B cell (primary cell): Measurements from ENCODE around the gene EML2. TPM values are rescaled to one million over a fixed set of nuclear protein-coding genes. Genes with fewer than 3 reads are reported as not detected.
"Not testable (repeated sequence)": the region's sequence is repeated elsewhere in the genome, so short reads cannot be mapped to it uniquely, and the experiment has no call there.

ENCODE experiments used
- ATAC-seq: fragments of 200-7000 bp; cut with Tn5 transposase; one replicate; pipeline ENCODE4 v1.10.0; 2021; ENCODE audit warnings: low read depth, mild to moderate bottlenecking, moderate number of reproducible peaks, moderate library complexity
- CTCF ChIA-PET: fragments of 350-600 bp; sonication (Branson Sonifier 250); formaldehyde crosslinking; loops from one replicate; lab custom pipeline; 2021; ENCODE audit warnings: antibody characterized with exemption, inconsistent platforms; lab: Charles Lee
- POLR2A ChIA-PET: fragments of 350-600 bp; sonication (Branson Sonifier 250); formaldehyde crosslinking; loops from one replicate; lab custom pipeline; 2021; ENCODE audit warnings: antibody characterized with exemption; lab: Charles Lee
- DNase-seq: peaks from one replicate; pipeline ENCODE4 v3.0.0; 2013
- H2AFZ ChIP-seq: 2 replicates; pipeline ENCODE4 v1.6.1; 2012; ENCODE audit warnings: mild to moderate bottlenecking, low read depth, low read length; ENCODE audit not compliant: insufficient read depth, poor library complexity, severe bottlenecking
- H3K27ac ChIP-seq, 2 donors: 1 replicate in 1 of 2; 2 replicates in 1 of 2; pipeline ENCODE4 v1.5.1; 2012 to 2013; ENCODE audit warnings: low read length in 2 of 2, mild to moderate bottlenecking in 2 of 2, moderate library complexity in 1 of 2
- H3K27me3 ChIP-seq, 4 experiments: fragments of 200-600 bp in 1 of 4; sonication (generic) in 1 of 4; replicated peaks in 1 of 4; 1 replicate in 2 of 4; 2 replicates in 2 of 4; pipeline versions ENCODE4 v1.6.1 to v1.7.0; 2013 to 2016; ENCODE audit warnings: low read length in 3 of 4, mild to moderate bottlenecking in 2 of 4, mixed read lengths in 1 of 4, moderate library complexity in 1 of 4; ENCODE audit not compliant: insufficient read depth in 4 of 4, control insufficient read depth in 3 of 4; ENCODE audit errors: control extremely low read depth in 1 of 4
- H3K36me3 ChIP-seq, 2 experiments: replicated peaks in 1 of 2; 1 replicate in 1 of 2; 2 replicates in 1 of 2; pipeline versions ENCODE4 v1.6.1 to v1.7.1; 2013; ENCODE audit warnings: low read length in 1 of 2; ENCODE audit not compliant: insufficient read depth in 2 of 2, control insufficient read depth in 1 of 2; ENCODE audit errors: control extremely low read depth in 1 of 2, extremely low read depth in 1 of 2
- H3K4me1 ChIP-seq, 2 donors: fragments of 200-600 bp in 1 of 2; sonication (generic) in 1 of 2; 1 replicate in 1 of 2; 2 replicates in 1 of 2; pipeline versions ENCODE4 v1.5.1 to v1.6.1; 2013 to 2017; ENCODE audit warnings: low read length in 2 of 2; ENCODE audit not compliant: control insufficient read depth in 2 of 2, insufficient read depth in 2 of 2
- H3K4me2 ChIP-seq: replicated peaks from 2 replicates; pipeline ENCODE3; 2012; ENCODE audit warnings: mild to moderate bottlenecking, low read depth, low read length; ENCODE audit not compliant: poor library complexity, severe bottlenecking
- H3K4me3 ChIP-seq, 5 experiments: fragments of 200-600 bp in 1 of 5; sonication (generic) in 1 of 5; 1 replicate in 3 of 5; 2 replicates in 2 of 5; pipeline versions ENCODE4 v1.5.1 to v1.7.0; 2011 to 2016; ENCODE audit warnings: low read length in 4 of 5, mild to moderate bottlenecking in 4 of 5, low read depth in 2 of 5, control low read depth in 1 of 5, moderate library complexity in 1 of 5; ENCODE audit not compliant: insufficient read depth in 1 of 5; ENCODE audit errors: control extremely low read depth in 1 of 5, extremely low read depth in 1 of 5
- H3K79me2 ChIP-seq: fragments of 200-600 bp; sonication (generic); one replicate; pipeline ENCODE4 v1.6.0; 2016; ENCODE audit warnings: low read length; ENCODE audit not compliant: control insufficient read depth, insufficient read depth
- H3K9ac ChIP-seq: fragments of 200-600 bp; sonication (generic); 2 replicates; pipeline ENCODE4 v1.6.1; 2017; ENCODE audit warnings: mild to moderate bottlenecking, low read length, moderate library complexity
- H3K9me3 ChIP-seq, 3 donors: one replicate each; pipeline versions ENCODE4 v1.6.1 to v1.7.1; 2013; ENCODE audit warnings: low read length in 2 of 3; ENCODE audit not compliant: control insufficient read depth in 2 of 3, insufficient read depth in 1 of 3; ENCODE audit errors: control extremely low read depth in 1 of 3
- H4K20me1 ChIP-seq: 2 replicates; pipeline ENCODE4 v1.6.0; 2012; ENCODE audit warnings: mild to moderate bottlenecking, low read length; ENCODE audit not compliant: insufficient read depth, control insufficient read depth, poor library complexity, severe bottlenecking
- H3K27ac Mint-ChIP-seq: one replicate; pipeline ENCODE4 v1.8.0; 2021; ENCODE audit warnings: mixed read lengths
- H3K27me3 Mint-ChIP-seq: one replicate; pipeline ENCODE4 v1.8.0; 2021; ENCODE audit warnings: mixed read lengths
- H3K4me1 Mint-ChIP-seq: one replicate; pipeline ENCODE4 v1.8.0; 2021; ENCODE audit warnings: mixed read lengths
- H3K4me3 Mint-ChIP-seq: one replicate; pipeline ENCODE4 v1.8.0; 2021; ENCODE audit warnings: mixed read lengths
- H3K9me3 Mint-ChIP-seq: one replicate; pipeline ENCODE4 v1.8.0; 2022; ENCODE audit warnings: mixed read lengths; ENCODE audit not compliant: insufficient read depth
- CTCF ChIP-seq: fragments of 200-600 bp; IDR thresholded peaks from one replicate; pipeline ENCODE4 v1.8.0; 2022; ENCODE audit warnings: antibody characterized with exemption, mild to moderate bottlenecking
- EZH2 ChIP-seq: IDR thresholded peaks from 2 replicates; pipeline ENCODE4 v1.6.1; 2012; ENCODE audit warnings: borderline replicate concordance, low read depth, mild to moderate bottlenecking, moderate library complexity, low read length; ENCODE audit not compliant: insufficient read depth, poor library complexity, severe bottlenecking
- WGBS: methylation state at CpG from one replicate; pipeline ENCODE4 v1.1.5; 2013; ENCODE audit warnings: missing lambda C conversion rate; ENCODE audit not compliant: insufficient coverage; 5-methylcytosine and 5-hydroxymethylcytosine counted together
- intact Hi-C: fragments of 100-400 bp; cut with micrococcal nuclease; formaldehyde crosslinking; loops from one replicate; pipeline ENCODE4 v1.10.0; 2022
- polyA plus RNA-seq: library from polyadenylated mRNA; depleted of rRNA; stranded (reverse); fragments of >200 nt; gene quantifications from 2 replicates; pipeline ENCODE4 v1.2.3, GENCODE V29; 2012
- total RNA-seq, 2 donors: library from RNA; stranded (reverse); fragments of 120-200 nt in 1 of 2; gene quantifications; 1 replicate in 1 of 2; 2 replicates in 1 of 2; pipeline versions ENCODE4 v1.2.3 to v1.2.4, GENCODE V29; 2013 to 2022

The EML2 gene
- total and polyA plus RNA-seq, 2 donors (not counting 1 experiment from before 2014, with no cell fraction given), result 75.0 to 88.5 TPM

- intact Hi-C loops, result no loop called here
- Histone ChIP-seq H3K79me2 (no peaks in the 10 kb centered on the region), H3K9me3 (no peaks in the 10 kb centered on the region), H3K27ac (no peak overlapping the region), H2AFZ (no peak overlapping the region), H3K36me3 (peaks cover 5 to 26% of the 10 kb centered on the region in 2 experiments), H3K4me3 (no peak overlapping the region), H4K20me1 (no peaks in the 10 kb centered on the region), H3K4me2 (no peak overlapping the region), H3K4me1 (no peaks in the 10 kb centered on the region), H3K9ac (no peak overlapping the region), H3K27me3 (no peaks in the 10 kb centered on the region)
- DNase-seq (no peak), ATAC-seq (no peak)
- Mint-ChIP-seq H3K27ac (no peak overlapping the region), H3K9me3 (no peaks in the 10 kb centered on the region), H3K4me1 (peaks cover 1% of the 10 kb centered on the region), H3K4me3 (no peak overlapping the region), H3K27me3 (no peaks in the 10 kb centered on the region)
- CTCF ChIA-PET, result interaction anchor here (1.1 to 1.8 kb wide), 4 partner anchors 12 to 32 kb away, joined by 3 to 8 read pairs (median 4); no protein-coding TSS in a partner anchor
- TF ChIP-seq EZH2 (no peak), CTCF (no peak)
- WGBS, result 86% methylated on average over 2 of the region's 2 CpGs
- POLR2A ChIA-PET, result no interaction called here
Observed at GRCh38 chr19:45630463-45630862, 8.7 kb downstream of the EML2 start.

GRCh38 chr19:45629704-45630103, 9.5 kb downstream of the EML2 start:
- Mint-ChIP-seq H3K27ac (no peak overlapping the region), H3K4me1 (peaks cover 1% of the 10 kb centered on the region), H3K27me3 (no peaks in the 10 kb centered on the region), H3K9me3 (no peaks in the 10 kb centered on the region), H3K4me3 (no peak overlapping the region)
- 90% methylated on average over 2 of the region's 4 CpGs for whole genome bisulfite sequencing
- H3K9me3 ChIP-seq, result no peaks in the 10 kb centered on the region
- no peaks in the 10 kb centered on the region for H4K20me1 ChIP-seq
- H3K4me3 ChIP-seq, result no peak overlapping the region
- H3K27me3 ChIP-seq, result no peaks in the 10 kb centered on the region
- intact Hi-C loops, result no loop called here
- DNase-seq, result no peak
- POLR2A ChIA-PET, result no interaction called here
- TF ChIP-seq EZH2, result no peak
- TF ChIP-seq CTCF, result no peak
- H3K79me2 ChIP-seq, result no peaks in the 10 kb centered on the region
- no peak overlapping the region for H3K27ac ChIP-seq
- H2AFZ ChIP-seq, result no peak overlapping the region
- no peak overlapping the region for H3K9ac ChIP-seq
- H3K36me3 ChIP-seq, result peaks cover 5 to 28% of the 10 kb centered on the region in 2 experiments
- H3K4me1 ChIP-seq, result no peaks in the 10 kb centered on the region
- H3K4me2 ChIP-seq, result no peak overlapping the region
- CTCF ChIA-PET, result no interaction called here
- no peak for ATAC-seq

- H4K20me1 ChIP-seq, H3K79me2 ChIP-seq, H3K27me3 ChIP-seq, H3K4me3 Mint-ChIP-seq, POLR2A ChIA-PET, H3K9me3 ChIP-seq, intact Hi-C loops, H3K4me2 ChIP-seq, DNase-seq, H2AFZ ChIP-seq, H3K4me3 ChIP-seq, H3K27ac ChIP-seq, H3K4me1 ChIP-seq, H3K4me1 Mint-ChIP-seq, H3K9ac ChIP-seq, H3K27me3 Mint-ChIP-seq, H3K9me3 Mint-ChIP-seq, H3K27ac Mint-ChIP-seq, ATAC-seq: not testable (repeated sequence)
- peaks cover 5 to 35% of the 10 kb centered on the region in 2 experiments for H3K36me3 ChIP-seq
- 100% methylated on average over 3 of the region's 7 CpGs for WGBS
- CTCF ChIA-PET, result interaction anchor here (0.6 kb wide), 1 partner anchor 1128 kb away, joined by 3 read pairs; no protein-coding TSS in a partner anchor
Observed at GRCh38 chr19:45628219-45628618, 11.0 kb downstream of the EML2 start.
